H1 (cell line): ENCODE measurements around the gene SLC22A15. TPM values are rescaled to one million over a fixed set of nuclear protein-coding genes. Genes with fewer than 3 reads are reported as not detected.

Source experiments
- CTCF ChIA-PET: fragments of 300-600 bp; sonication (Branson Sonifier 250); formaldehyde crosslinking; loops from one replicate; lab custom pipeline; 2021; ENCODE audit not compliant: partially characterized antibody; lab: Charles Lee
- POLR2A ChIA-PET: fragments of 300-600 bp; sonication (Branson Sonifier 250); formaldehyde crosslinking; loops from one replicate; lab custom pipeline; 2021; ENCODE audit warnings: inconsistent platforms; ENCODE audit not compliant: partially characterized antibody; lab: Charles Lee
- DNase-seq, 2 experiments: peaks; one replicate each; pipeline versions ENCODE4 v3.0.0 to v3.0.0-alpha.2; 2010 to 2022; ENCODE audit warnings: low spot score in 2 of 2, low read depth in 1 of 2, mixed read lengths in 1 of 2
- FAIRE-seq: peaks from 2 replicates; lab custom pipeline; 2011; peaks lifted over from hg19 to GRCh38; lab: Jason Lieb, UNC
- H2AFZ ChIP-seq: 2 replicates; pipeline ENCODE4 v1.8.1; 2012; ENCODE audit warnings: low read length, inconsistent platforms
- H2AK5ac ChIP-seq: 2 replicates; pipeline ENCODE4 v1.6.1; 2013; ENCODE audit warnings: low read depth, low read length
- H2BK120ac ChIP-seq: replicated peaks from 2 replicates; pipeline ENCODE3; 2013; ENCODE audit warnings: low read depth, low read length, inconsistent platforms
- H2BK12ac ChIP-seq: 2 replicates; pipeline ENCODE4 v1.6.1; 2013; ENCODE audit warnings: low read depth, low read length
- H2BK15ac ChIP-seq: 2 replicates; pipeline ENCODE4 v1.6.1; 2013; ENCODE audit warnings: low read length
- H2BK20ac ChIP-seq: 2 replicates; pipeline ENCODE4 v1.6.1; 2013; ENCODE audit warnings: low read length
- H2BK5ac ChIP-seq: 2 replicates; pipeline ENCODE4 v1.6.1; 2013; ENCODE audit warnings: low read depth, low read length
- H3K14ac ChIP-seq: 2 replicates; pipeline ENCODE4 v1.6.1; 2013; ENCODE audit warnings: inconsistent platforms; ENCODE audit not compliant: insufficient read length
- H3K18ac ChIP-seq: 2 replicates; pipeline ENCODE4 v1.6.1; 2013; ENCODE audit warnings: low read length; ENCODE audit errors: extremely low read depth
- H3K23ac ChIP-seq: 2 replicates; pipeline ENCODE4 v1.6.1; 2013; ENCODE audit warnings: inconsistent platforms; ENCODE audit not compliant: insufficient read length
- H3K23me2 ChIP-seq: 2 replicates; pipeline ENCODE4 v1.6.1; 2013; ENCODE audit warnings: low read depth, low read length
- H3K27ac ChIP-seq: 2 replicates; pipeline ENCODE4 v1.6.1; 2011; ENCODE audit warnings: low read depth, low read length, inconsistent platforms
- H3K27me3 ChIP-seq, 4 experiments: replicated peaks in 1 of 4; 1 replicate in 1 of 4; 2 replicates in 3 of 4; pipeline versions ENCODE4 v1.6.1 to v1.8.1; 2011 to 2013; ENCODE audit warnings: low read length in 3 of 4, mild to moderate bottlenecking in 3 of 4, inconsistent platforms in 2 of 4, mixed read lengths in 2 of 4, moderate library complexity in 1 of 4; ENCODE audit not compliant: control insufficient read depth in 3 of 4, insufficient read depth in 3 of 4; ENCODE audit errors: extremely low read depth in 1 of 4
- H3K36me3 ChIP-seq, 4 experiments: 2 replicates each; pipeline versions ENCODE4 v1.6.1 to v1.8.1; 2011 to 2013; ENCODE audit warnings: mild to moderate bottlenecking in 4 of 4, low read length in 3 of 4, moderate library complexity in 2 of 4, control low read depth in 1 of 4, inconsistent platforms in 1 of 4; ENCODE audit not compliant: insufficient read depth in 4 of 4, control insufficient read depth in 2 of 4
- H3K4ac ChIP-seq: replicated peaks from 2 replicates; pipeline ENCODE3; 2013; ENCODE audit warnings: low read length, low read depth, mixed read lengths, inconsistent platforms; ENCODE audit not compliant: insufficient read length
- H3K4me1 ChIP-seq, 4 experiments: replicated peaks in 1 of 4; 1 replicate in 1 of 4; 2 replicates in 3 of 4; pipeline versions ENCODE4 v1.6.1 to v1.8.1; 2011 to 2013; ENCODE audit warnings: low read length in 3 of 4, inconsistent platforms in 2 of 4, mixed read lengths in 1 of 4; ENCODE audit not compliant: insufficient read depth in 4 of 4, control insufficient read depth in 3 of 4
- H3K4me2 ChIP-seq, 2 experiments: 2 replicates each; pipeline versions ENCODE4 v1.6.1 to v1.8.1; 2011 to 2013; ENCODE audit warnings: low read depth in 2 of 2, low read length in 2 of 2, control low read depth in 1 of 2, inconsistent platforms in 1 of 2, mild to moderate bottlenecking in 1 of 2; ENCODE audit not compliant: insufficient read depth in 1 of 2
- H3K4me3 ChIP-seq, 4 experiments: fragments of 200-600, 300-600 bp in 1 of 4; sonication (generic), shearing (Covaris generic), sonication (Bioruptor Twin) in 1 of 4; 2 replicates each; pipeline versions ENCODE4 v1.5.1 to v1.8.1; 2011 to 2016; ENCODE audit warnings: low read length in 4 of 4, low read depth in 3 of 4, control low read depth in 2 of 4, inconsistent platforms in 2 of 4, mild to moderate bottlenecking in 2 of 4, mixed read lengths in 1 of 4, moderate library complexity in 1 of 4; ENCODE audit not compliant: insufficient read depth in 2 of 4; ENCODE audit errors: extremely low read depth in 1 of 4
- H3K56ac ChIP-seq: replicated peaks from 2 replicates; pipeline ENCODE3; 2013; ENCODE audit warnings: low read depth, mild to moderate bottlenecking, mixed read lengths, low read length, inconsistent platforms; ENCODE audit not compliant: insufficient read length
- H3K79me1 ChIP-seq: 2 replicates; pipeline ENCODE4 v1.6.1; 2013; ENCODE audit warnings: low read depth, low read length, control low read depth
- H3K79me2 ChIP-seq, 2 experiments: 2 replicates each; pipeline versions ENCODE4 v1.6.1 to v1.8.1; 2012 to 2013; ENCODE audit warnings: low read length in 2 of 2, mild to moderate bottlenecking in 2 of 2, inconsistent platforms in 1 of 2; ENCODE audit not compliant: insufficient read depth in 2 of 2, control insufficient read depth in 1 of 2
- H3K9ac ChIP-seq, 4 experiments: replicated peaks in 1 of 4; 1 replicate in 1 of 4; 2 replicates in 3 of 4; pipeline versions ENCODE4 v1.6.1 to v1.8.1; 2011 to 2013; ENCODE audit warnings: low read depth in 3 of 4, low read length in 3 of 4, control low read depth in 2 of 4, mild to moderate bottlenecking in 2 of 4, moderate library complexity in 2 of 4, inconsistent platforms in 1 of 4; ENCODE audit errors: extremely low read depth in 1 of 4
- H3K9me3 ChIP-seq, 2 experiments: 2 replicates each; pipeline versions ENCODE4 v1.6.1 to v1.8.1; 2012 to 2013; ENCODE audit warnings: mild to moderate bottlenecking in 2 of 2, moderate library complexity in 2 of 2, control low read depth in 1 of 2, inconsistent platforms in 1 of 2, low read depth in 1 of 2, low read length in 1 of 2, mixed read lengths in 1 of 2; ENCODE audit not compliant: insufficient read depth in 2 of 2
- H4K20me1 ChIP-seq, 2 experiments: replicated peaks in 1 of 2; 2 replicates each; pipeline versions ENCODE3 to v1.8.1; 2011 to 2013; ENCODE audit warnings: inconsistent platforms in 2 of 2, low read length in 2 of 2, mild to moderate bottlenecking in 1 of 2; ENCODE audit not compliant: insufficient read depth in 2 of 2, control insufficient read depth in 1 of 2
- H4K5ac ChIP-seq: 2 replicates; pipeline ENCODE4 v1.6.1; 2013; ENCODE audit warnings: low read length, low read depth, mixed read lengths, inconsistent platforms; ENCODE audit not compliant: insufficient read length
- H4K8ac ChIP-seq: 2 replicates; pipeline ENCODE4 v1.8.0; 2013; ENCODE audit warnings: mild to moderate bottlenecking, moderate library complexity, low read length, inconsistent platforms; ENCODE audit not compliant: insufficient read depth; ENCODE audit errors: extremely low read depth
- H4K91ac ChIP-seq: replicated peaks from 2 replicates; pipeline ENCODE3; 2013; ENCODE audit warnings: low read length, mixed read lengths, inconsistent platforms; ENCODE audit not compliant: insufficient read length
- BACH1 ChIP-seq: IDR thresholded peaks from 2 replicates; pipeline ENCODE4 v1.6.1; 2012; ENCODE audit warnings: low read length, improper control_type of control experiment
- BCL11A ChIP-seq, 2 experiments: IDR thresholded peaks; one replicate each; pipeline ENCODE4 v1.6.1; 2011; ENCODE audit warnings: low read depth in 2 of 2, low read length in 2 of 2, mild to moderate bottlenecking in 2 of 2
- CHD2 ChIP-seq: IDR thresholded peaks from 2 replicates; pipeline ENCODE4 v1.6.1; 2012; ENCODE audit warnings: low read length, improper control_type of control experiment
- EP300 ChIP-seq, 2 experiments: IDR thresholded peaks; 1 replicate in 1 of 2; 2 replicates in 1 of 2; pipeline ENCODE4 v1.6.1; 2011 to 2012; ENCODE audit warnings: low read depth in 2 of 2, low read length in 2 of 2, mild to moderate bottlenecking in 2 of 2, borderline replicate concordance in 1 of 2, inconsistent platforms in 1 of 2, moderate library complexity in 1 of 2
- HDAC2 ChIP-seq, 2 experiments: fragments of 300-600 bp in 1 of 2; sonication (generic) in 1 of 2; IDR thresholded peaks; 2 replicates each; pipeline ENCODE4 v1.6.1; 2011 to 2012; ENCODE audit warnings: low read depth in 2 of 2, low read length in 2 of 2, mild to moderate bottlenecking in 2 of 2, moderate library complexity in 2 of 2, borderline replicate concordance in 1 of 2, inconsistent platforms in 1 of 2
- HDAC6 ChIP-seq: IDR thresholded peaks from one replicate; pipeline ENCODE4 v1.7.1; 2012; ENCODE audit warnings: low read depth, mild to moderate bottlenecking, inconsistent platforms, low read length, moderate library complexity
- JUND ChIP-seq: IDR thresholded peaks from 2 replicates; pipeline ENCODE4 v1.6.1; 2011; ENCODE audit warnings: mild to moderate bottlenecking, improper control_type of control experiment, low read length
- PHF8 ChIP-seq: fragments of 200-600 bp; sonication (generic); conservative IDR thresholded peaks from 2 replicates; pipeline ENCODE4 v1.7.1; 2012; ENCODE audit warnings: low read depth, mild to moderate bottlenecking, inconsistent platforms, low read length, moderate library complexity
- SAP30 ChIP-seq: fragments of 300-600 bp; sonication (generic); IDR thresholded peaks from 2 replicates; pipeline ENCODE4 v1.7.1; 2012; ENCODE audit warnings: low read length, moderate library complexity, mild to moderate bottlenecking, inconsistent platforms; ENCODE audit not compliant: insufficient read depth, insufficient replicate concordance
- SIRT6 ChIP-seq: IDR thresholded peaks from one replicate; pipeline ENCODE4 v1.7.1; 2012; ENCODE audit warnings: low read length, inconsistent platforms
- SP2 ChIP-seq: IDR thresholded peaks from 2 replicates; pipeline ENCODE4 v1.6.1; 2012; ENCODE audit warnings: mild to moderate bottlenecking, low read length, inconsistent platforms
- TBP ChIP-seq: IDR thresholded peaks from 2 replicates; pipeline ENCODE4 v1.6.1; 2011; ENCODE audit warnings: low read depth, low read length, improper control_type of control experiment
- ZNF274 ChIP-seq: IDR thresholded peaks from 2 replicates; pipeline ENCODE4 v1.7.0; 2012; ENCODE audit warnings: low read length, borderline replicate concordance; ENCODE audit errors: extremely low read depth
- WGBS, 2 experiments: shearing (Covaris generic) in 1 of 2; methylation state at CpG; one replicate each; pipeline versions ENCODE4 v1.1.6 to v1.1.7; 2013 to 2015; ENCODE audit warnings: low lambda C conversion rate in 2 of 2, mixed read lengths in 2 of 2, inconsistent platforms in 1 of 2, low coverage in 1 of 2, missing lambda C conversion rate in 1 of 2; ENCODE audit not compliant: insufficient replicate concordance in 2 of 2, insufficient coverage in 1 of 2, insufficient read length in 1 of 2; ENCODE audit errors: extremely low coverage in 1 of 2, missing lambda C conversion rate in 1 of 2; 5-methylcytosine and 5-hydroxymethylcytosine counted together
- polyA plus RNA-seq, 7 experiments: library from polyadenylated mRNA; depleted of rRNA in 3 of 7; stranded (reverse) in 5 of 7; unstranded in 2 of 7; fragments of >200 nt in 5 of 7; fragments of 200-250 nt in 2 of 7; gene quantifications; 1 replicate in 5 of 7; 2 replicates in 1 of 7; 4 replicates in 1 of 7; pipeline versions ENCODE4 v1.2.1 to v1.2.3, GENCODE V29; 2011 to 2013; ENCODE audit warnings: missing spikeins in 2 of 7, mixed read lengths in 2 of 7
- total RNA-seq: library from RNA; stranded (reverse); fragmentation: NEBNext Ultra II Directional; extraction: Animal tissue kit (Norgen Biotek cat#: 25700); gene quantifications from 2 replicates; pipeline ENCODE4 v1.2.1, GENCODE V29; 2021
- TF ChIP-seq, protein P1 (sequence below): IDR thresholded peaks from 2 replicates; pipeline ENCODE4 v1.6.1; 2012; ENCODE audit warnings: inconsistent platforms

The SLC22A15 gene
- total and polyA plus RNA-seq, 2 of the 8 experiments (the other 6 are each of a cell fraction or from before 2014, with no cell fraction given), result 3.2 to 3.3 TPM

DNA sequence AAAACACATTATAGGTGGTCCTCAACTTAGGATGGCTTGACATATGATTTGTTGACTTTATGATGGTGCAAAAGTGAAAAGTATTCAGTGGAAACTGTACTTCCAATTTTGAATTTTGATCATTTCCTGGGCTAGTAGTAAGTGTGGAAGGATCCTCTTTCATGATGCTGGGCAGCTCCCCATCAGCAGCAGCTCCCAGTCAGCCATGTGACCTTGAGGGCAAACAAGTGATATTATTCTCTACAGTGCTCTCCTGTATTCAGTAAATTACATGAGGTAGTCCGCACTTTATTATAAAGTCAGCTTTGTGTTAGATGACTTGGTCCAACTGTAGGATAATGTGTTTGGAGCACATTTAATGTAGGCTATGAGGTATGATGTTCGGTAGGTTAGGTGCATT is 36.4 kb downstream of the SLC22A15 start:
- Histone ChIP-seq H3K36me3 (no peaks in the 10 kb centered on the region), H2BK20ac (no peak overlapping the region), H2BK120ac (no peak overlapping the region), H4K91ac (no peak overlapping the region), H4K5ac (no peak overlapping the region), H4K20me1 (no peaks in the 10 kb centered on the region), H3K9me3 (no peaks in the 10 kb centered on the region), H2BK5ac (no peak overlapping the region), H3K9ac (no peak overlapping the region), H3K79me2 (no peaks in the 10 kb centered on the region), H3K23ac (no peak overlapping the region), H3K56ac (no peak overlapping the region), H3K23me2 (no peaks in the 10 kb centered on the region), H3K4ac (no peak overlapping the region), H3K79me1 (no peaks in the 10 kb centered on the region), H3K4me3 (no peak overlapping the region), H3K4me1 (no peaks in the 10 kb centered on the region), H3K27me3 (no peaks in the 10 kb centered on the region), H2AFZ (no peak overlapping the region), H4K8ac (no peak overlapping the region), H3K4me2 (no peak overlapping the region), H2AK5ac (no peak overlapping the region), H2BK12ac (no peak overlapping the region), H3K14ac (no peak overlapping the region), H3K27ac (no peak overlapping the region), H3K18ac (no peak overlapping the region), H2BK15ac (no peak overlapping the region)
- DNase-seq, result no peak
- POLR2A ChIA-PET, result no interaction called here
- 92% methylated on average over 2 of the region's 2 CpGs; no CpG with 5 or more reads in 1 of the 2 experiments for WGBS, 2 experiments
- no peak for FAIRE-seq
- CTCF ChIA-PET, result interaction anchor here (0.6 to 1.3 kb wide), 2 partner anchors 9 to 17 kb away, joined by 3 read pairs; no protein-coding TSS in a partner anchor
- TF ChIP-seq SP2, result no peak
- TF ChIP-seq TBP, result no peak
- TF ChIP-seq SAP30, result no peak
- TF ChIP-seq JUND, result no peak
- no peak for TF ChIP-seq PHF8
- TF ChIP-seq BACH1, result no peak
- no peak for TF ChIP-seq CHD2
- no peak for TF ChIP-seq HDAC2 (IDR thresholded peaks at IDR 0.05; ENCODE audit: borderline replicate concordance in 1 of 2, low read depth in 2 of 2, low read length in 2 of 2)
- no peak for TF ChIP-seq HDAC6
- TF ChIP-seq SIRT6, result no peak
- TF ChIP-seq BCL11A (IDR thresholded peaks at IDR 0.05; ENCODE audit: low read depth in 2 of 2, low read length in 2 of 2), result no peak
- TF ChIP-seq, protein P1, sequence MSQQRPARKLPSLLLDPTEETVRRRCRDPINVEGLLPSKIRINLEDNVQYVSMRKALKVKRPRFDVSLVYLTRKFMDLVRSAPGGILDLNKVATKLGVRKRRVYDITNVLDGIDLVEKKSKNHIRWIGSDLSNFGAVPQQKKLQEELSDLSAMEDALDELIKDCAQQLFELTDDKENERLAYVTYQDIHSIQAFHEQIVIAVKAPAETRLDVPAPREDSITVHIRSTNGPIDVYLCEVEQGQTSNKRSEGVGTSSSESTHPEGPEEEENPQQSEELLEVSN, result no peak
- no peak for TF ChIP-seq EP300 (IDR thresholded peaks at IDR 0.05; ENCODE audit: borderline replicate concordance in 1 of 2, low read depth in 2 of 2, low read length in 2 of 2)
- TF ChIP-seq ZNF274, result no peak
